Transverse colon (tissue), 3 donors: ENCODE data around the gene CRYBG1.

Source experiments
- EP300 ChIP-seq: sonication (generic); formaldehyde crosslinking; IDR thresholded peaks from one replicate; pipeline ENCODE4 v1.6.1; 2017; ENCODE audit warnings: antibody characterized with exemption, low read depth
- POLR2A ChIP-seq: fragments of 450-650 bp; IDR thresholded peaks from one replicate; pipeline ENCODE4 v1.6.1; 2016; ENCODE audit warnings: antibody characterized with exemption, mild to moderate bottlenecking, moderate library complexity
- TF ChIP-seq, protein P1 (sequence below), 5 experiments: fragments of 200-600 bp in 3 of 5; fragments of 450-650 bp in 2 of 5; sonication (generic) in 3 of 5; IDR thresholded peaks; 1 replicate in 2 of 5; 2 replicates in 3 of 5; pipeline ENCODE4 v1.5.1; 2016 to 2017; ENCODE audit warnings: antibody characterized with exemption in 5 of 5, inconsistent platforms in 3 of 5, mild to moderate bottlenecking in 2 of 5, moderate library complexity in 1 of 5

DNA sequence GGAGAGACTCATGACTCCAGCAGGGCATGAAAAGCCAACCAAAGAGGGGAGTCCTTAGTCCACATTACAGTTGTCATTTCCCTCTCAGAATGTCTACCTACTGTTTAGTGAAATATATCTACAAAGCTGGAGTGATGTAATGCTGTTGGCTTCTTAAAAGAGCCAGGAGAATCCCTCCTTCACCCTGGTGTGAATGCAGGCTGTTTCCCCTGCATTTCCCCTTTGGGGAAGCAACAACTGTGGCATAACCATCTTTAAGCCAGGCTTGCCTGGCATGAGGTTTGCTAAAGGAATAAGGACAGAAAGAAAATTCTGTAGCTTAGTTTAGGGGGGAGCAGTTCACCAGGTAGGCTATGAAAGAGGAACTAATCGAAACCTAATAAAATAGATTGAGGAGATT lies 129.5 kb downstream of the CRYBG1 start:
- TF ChIP-seq, protein P1, sequence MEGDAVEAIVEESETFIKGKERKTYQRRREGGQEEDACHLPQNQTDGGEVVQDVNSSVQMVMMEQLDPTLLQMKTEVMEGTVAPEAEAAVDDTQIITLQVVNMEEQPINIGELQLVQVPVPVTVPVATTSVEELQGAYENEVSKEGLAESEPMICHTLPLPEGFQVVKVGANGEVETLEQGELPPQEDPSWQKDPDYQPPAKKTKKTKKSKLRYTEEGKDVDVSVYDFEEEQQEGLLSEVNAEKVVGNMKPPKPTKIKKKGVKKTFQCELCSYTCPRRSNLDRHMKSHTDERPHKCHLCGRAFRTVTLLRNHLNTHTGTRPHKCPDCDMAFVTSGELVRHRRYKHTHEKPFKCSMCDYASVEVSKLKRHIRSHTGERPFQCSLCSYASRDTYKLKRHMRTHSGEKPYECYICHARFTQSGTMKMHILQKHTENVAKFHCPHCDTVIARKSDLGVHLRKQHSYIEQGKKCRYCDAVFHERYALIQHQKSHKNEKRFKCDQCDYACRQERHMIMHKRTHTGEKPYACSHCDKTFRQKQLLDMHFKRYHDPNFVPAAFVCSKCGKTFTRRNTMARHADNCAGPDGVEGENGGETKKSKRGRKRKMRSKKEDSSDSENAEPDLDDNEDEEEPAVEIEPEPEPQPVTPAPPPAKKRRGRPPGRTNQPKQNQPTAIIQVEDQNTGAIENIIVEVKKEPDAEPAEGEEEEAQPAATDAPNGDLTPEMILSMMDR (IDR thresholded peaks at IDR 0.05): no peak
- TF ChIP-seq POLR2A (no peak), EP300 (no peak)
